NT2/D1 (cell line): ENCODE results near the gene PSMA4.
"Not testable (repeated sequence)": the region's sequence is repeated elsewhere in the genome, so short reads cannot be mapped to it uniquely, and the experiment has no call there.

Experiments used
- DNase-seq: peaks from one replicate; pipeline ENCODE4 v3.0.0-alpha.2; 2011; ENCODE audit warnings: low read depth, low spot score
- H3K27me3 ChIP-seq: 2 replicates; pipeline ENCODE4 v1.6.0; 2011; ENCODE audit warnings: mild to moderate bottlenecking; ENCODE audit not compliant: insufficient read length, insufficient read depth
- H3K36me3 ChIP-seq: 2 replicates; pipeline ENCODE4 v1.6.1; 2011; ENCODE audit warnings: mild to moderate bottlenecking, low read length, mixed read lengths; ENCODE audit not compliant: insufficient read depth, insufficient read length
- H3K4me1 ChIP-seq: 2 replicates; pipeline ENCODE4 v1.5.1; 2011; ENCODE audit not compliant: insufficient read depth, insufficient read length
- H3K4me3 ChIP-seq: 2 replicates; pipeline ENCODE4 v1.5.1; 2011; ENCODE audit warnings: low read depth; ENCODE audit not compliant: insufficient read length
- H3K9ac ChIP-seq: 2 replicates; pipeline ENCODE4 v1.6.0; 2011; ENCODE audit warnings: low read depth; ENCODE audit not compliant: insufficient read length
- H3K9me3 ChIP-seq: 2 replicates; pipeline ENCODE4 v1.5.1; 2011; ENCODE audit warnings: mild to moderate bottlenecking, low read length; ENCODE audit not compliant: insufficient read depth
- SUZ12 ChIP-seq: IDR thresholded peaks from 2 replicates; pipeline ENCODE4 v1.6.1; 2011; ENCODE audit not compliant: insufficient read length, insufficient read depth; ENCODE audit errors: extremely low read depth
- YY1 ChIP-seq: IDR thresholded peaks from 2 replicates; pipeline ENCODE4 v1.6.1; 2011; ENCODE audit not compliant: insufficient read length, insufficient read depth
- ZNF274 ChIP-seq: IDR thresholded peaks from 2 replicates; pipeline ENCODE4 v1.6.1; 2011; ENCODE audit warnings: mild to moderate bottlenecking, low read depth, low read length

Gene PSMA4

DNA sequence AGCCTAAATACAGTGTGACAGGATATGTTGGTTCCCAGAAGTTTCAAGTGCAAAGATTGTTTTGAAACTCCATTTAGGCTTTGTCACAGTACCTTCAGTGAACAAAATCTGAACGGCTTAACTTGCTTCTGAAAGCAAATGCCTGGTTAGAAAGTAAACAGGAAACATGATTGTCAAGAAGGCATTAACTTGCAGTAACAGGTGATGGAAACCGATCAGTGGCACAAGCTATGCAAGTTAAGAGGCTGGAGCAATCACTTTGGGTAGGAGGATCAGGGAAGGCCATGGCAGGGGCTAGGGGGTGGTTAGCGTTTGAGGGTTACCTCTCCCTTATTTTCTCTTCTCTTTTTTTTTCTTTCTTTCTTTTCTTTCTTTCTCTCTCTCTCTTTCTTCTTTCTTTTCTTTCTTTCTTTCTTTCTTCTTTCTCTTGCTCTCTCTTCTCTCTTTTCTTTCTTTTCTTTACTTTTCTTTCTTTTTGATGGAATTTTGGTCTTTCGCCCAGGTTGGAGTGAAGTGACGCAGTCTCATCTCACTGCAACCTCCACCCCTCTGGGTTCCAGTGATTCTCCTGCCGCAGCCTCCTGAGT is 30.4 kb upstream of the PSMA4 start:
- no peak overlapping the region for H3K4me3 ChIP-seq
- no peak overlapping the region for H3K9ac ChIP-seq
- no peaks in the 10 kb centered on the region for H3K4me1 ChIP-seq
- H3K27me3 ChIP-seq: peaks cover 27% of the 10 kb centered on the region
- H3K9me3 ChIP-seq: peaks cover 12% of the 10 kb centered on the region; the same call in 1 of the 2 replicates
- DNase-seq: no peak
- TF ChIP-seq ZNF274 (no peak), SUZ12 (no peak), YY1 (no peak)
- H3K36me3 ChIP-seq: no peaks in the 10 kb centered on the region

DNA sequence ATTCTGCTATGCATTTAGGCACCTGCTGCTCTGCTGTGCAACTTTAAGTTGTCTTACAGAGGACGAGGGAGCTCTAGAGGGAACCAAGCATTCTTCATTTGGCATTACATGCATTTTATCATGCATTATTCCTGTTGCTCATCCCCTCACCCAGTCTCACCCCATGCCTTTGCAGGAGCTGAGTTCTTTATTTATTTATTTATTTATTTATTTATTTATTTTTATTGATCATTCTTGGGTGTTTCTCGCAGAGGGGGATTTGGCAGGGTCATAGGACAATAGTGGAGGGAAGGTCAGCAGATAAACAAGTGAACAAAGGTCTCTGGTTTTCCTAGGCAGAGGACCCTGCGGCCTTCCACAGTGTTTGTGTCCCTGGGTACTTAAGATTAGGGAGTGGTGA is 20.2 kb upstream of the PSMA4 start:
- H3K36me3 ChIP-seq, H3K27me3 ChIP-seq, H3K9ac ChIP-seq, DNase-seq, H3K4me3 ChIP-seq, H3K4me1 ChIP-seq: not testable (repeated sequence)
- H3K9me3 ChIP-seq: peaks cover 21% of the 10 kb centered on the region; the same call in 1 of the 2 replicates

DNA sequence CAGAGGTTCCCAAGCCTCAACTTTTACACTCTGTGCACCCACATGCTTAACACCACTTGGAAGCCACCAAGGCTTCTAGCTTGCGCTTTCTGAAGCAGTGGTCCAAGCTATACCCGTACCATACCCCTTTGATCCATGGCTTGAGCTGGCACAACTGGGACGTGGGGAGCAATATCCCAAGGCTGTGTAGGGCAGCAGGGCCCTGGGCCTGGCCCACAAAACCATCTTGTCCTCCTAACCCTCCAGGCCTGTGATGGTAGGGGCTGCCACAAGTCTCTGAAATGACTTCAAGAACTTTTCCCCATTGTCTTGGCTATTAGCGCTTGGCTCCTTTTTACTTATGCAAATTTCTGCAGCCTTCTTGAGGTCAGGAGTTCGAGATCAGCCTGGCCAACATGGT is 16.0 kb upstream of the PSMA4 start:
- Histone ChIP-seq H3K36me3 (no peaks in the 10 kb centered on the region), H3K27me3 (no peaks in the 10 kb centered on the region), H3K4me3 (no peak overlapping the region), H3K4me1 (no peaks in the 10 kb centered on the region), H3K9me3 (peaks cover 21% of the 10 kb centered on the region; the same call in 1 of the 2 replicates), H3K9ac (no peak overlapping the region)
- TF ChIP-seq ZNF274: no peak
- no peak for TF ChIP-seq SUZ12
- no peak for TF ChIP-seq YY1
- DNase-seq: no peak

DNA sequence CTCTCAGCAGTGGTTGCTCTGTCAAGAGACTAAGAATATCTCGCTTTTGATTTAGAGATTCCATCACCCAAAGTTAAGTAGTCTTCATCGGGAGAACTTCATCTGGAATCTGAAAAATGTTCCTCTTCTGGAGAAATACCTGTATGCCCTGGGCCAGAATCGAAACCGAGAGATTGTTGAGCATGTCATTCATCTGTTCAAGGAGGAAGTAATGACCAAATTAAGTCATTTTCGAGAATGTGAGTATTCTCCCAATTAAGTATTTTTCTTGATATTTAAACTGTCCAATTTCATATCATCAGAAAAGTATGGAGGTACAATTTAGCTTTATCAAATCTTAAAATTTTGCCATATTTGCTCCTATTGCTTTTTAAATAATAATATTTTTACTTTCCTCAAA is 12.9 kb upstream of the PSMA4 start:
- no peak for TF ChIP-seq SUZ12
- TF ChIP-seq ZNF274: no peak
- TF ChIP-seq YY1: no peak
- no peak for DNase-seq
- Histone ChIP-seq H3K9me3 (peaks cover 21% of the 10 kb centered on the region; the same call in 1 of the 2 replicates), H3K4me3 (no peak overlapping the region), H3K27me3 (no peaks in the 10 kb centered on the region), H3K36me3 (no peaks in the 10 kb centered on the region), H3K4me1 (no peaks in the 10 kb centered on the region), H3K9ac (no peak overlapping the region)

DNA sequence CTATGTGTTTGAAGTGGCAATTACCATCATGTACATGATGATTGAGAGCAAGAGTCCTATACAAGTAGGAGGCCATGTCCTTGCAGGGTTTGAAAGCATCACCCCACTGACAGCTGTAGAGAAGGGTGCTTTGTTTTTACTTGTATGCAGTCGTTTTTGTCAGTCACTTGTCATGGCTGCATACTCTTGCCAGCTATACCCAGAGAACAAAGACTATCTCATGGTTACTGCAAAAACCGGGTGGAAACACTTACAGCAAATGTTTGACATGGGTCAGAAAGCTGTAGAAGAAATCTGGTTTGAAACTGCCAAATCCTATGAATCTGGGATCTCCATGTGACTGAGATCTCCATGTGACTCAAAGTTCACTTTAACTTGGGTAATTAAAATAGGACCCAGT is 6.9 kb upstream of the PSMA4 start:
- TF ChIP-seq ZNF274 (no peak), SUZ12 (no peak), YY1 (no peak)
- no peak overlapping the region for H3K4me3 ChIP-seq
- no peak overlapping the region for H3K9ac ChIP-seq
- no peaks in the 10 kb centered on the region for H3K4me1 ChIP-seq
- no peaks in the 10 kb centered on the region for H3K36me3 ChIP-seq
- H3K27me3 ChIP-seq: no peaks in the 10 kb centered on the region
- DNase-seq: no peak
- no peaks in the 10 kb centered on the region for H3K9me3 ChIP-seq

DNA sequence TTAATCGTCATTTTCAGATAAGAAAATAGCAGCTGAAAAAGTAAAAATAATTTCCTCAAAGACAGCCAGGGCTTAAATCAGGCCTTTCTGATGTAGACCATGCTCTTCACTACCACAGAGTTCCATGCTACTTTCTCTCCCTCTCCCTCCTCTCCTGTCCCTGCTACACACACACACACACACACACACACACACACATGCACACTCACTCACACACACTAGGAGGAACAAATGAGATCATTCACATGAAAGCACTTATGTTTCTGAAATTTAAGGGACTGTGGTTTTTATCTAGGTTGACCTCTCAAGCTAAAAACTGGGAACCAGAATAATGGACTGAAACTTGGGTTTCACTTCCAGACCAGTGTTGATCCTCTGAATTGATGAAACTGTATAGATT is 4.1 kb upstream of the PSMA4 start:
- H3K4me3 ChIP-seq: no peak overlapping the region
- H3K4me1 ChIP-seq: no peaks in the 10 kb centered on the region
- H3K9me3 ChIP-seq: no peaks in the 10 kb centered on the region
- TF ChIP-seq ZNF274 (no peak), YY1 (no peak), SUZ12 (no peak)
- DNase-seq: no peak
- H3K9ac ChIP-seq: no peak overlapping the region
- no peaks in the 10 kb centered on the region for H3K36me3 ChIP-seq
- H3K27me3 ChIP-seq: no peaks in the 10 kb centered on the region

DNA sequence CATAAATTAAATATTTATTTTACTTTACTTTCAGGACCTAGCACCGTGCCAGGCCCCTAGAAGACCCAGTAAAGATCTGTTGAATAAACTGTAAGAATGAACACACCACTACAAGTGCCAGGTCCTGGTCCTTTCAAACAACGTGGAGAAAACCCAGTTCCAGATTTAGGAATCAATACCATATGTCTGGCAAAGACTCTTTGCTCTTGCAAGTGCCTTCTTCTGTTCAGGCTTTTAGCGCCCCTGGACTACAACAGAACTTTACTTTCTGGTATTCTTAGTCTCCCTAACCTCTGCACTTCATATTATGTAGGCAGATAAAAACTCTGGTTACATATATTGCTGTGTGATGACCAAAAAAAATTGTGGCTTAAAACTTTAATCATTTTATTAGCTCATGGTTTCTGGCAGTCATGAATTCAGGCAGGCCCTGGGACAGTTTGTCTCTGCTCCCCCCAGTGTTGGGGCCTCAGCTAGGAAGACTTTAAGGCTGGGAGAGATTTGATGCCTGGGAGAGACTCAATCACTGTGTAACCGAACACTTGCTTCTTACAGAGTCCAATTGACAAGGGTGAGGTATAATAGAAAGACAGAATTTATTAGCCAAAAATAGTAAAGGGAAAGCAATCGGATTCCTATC is 2.9 kb upstream of the PSMA4 start:
- H3K4me3 ChIP-seq: no peak overlapping the region
- H3K27me3 ChIP-seq: no peaks in the 10 kb centered on the region
- no peak overlapping the region for H3K9ac ChIP-seq
- peaks cover 4% of the 10 kb centered on the region for H3K4me1 ChIP-seq
- no peaks in the 10 kb centered on the region for H3K9me3 ChIP-seq
- DNase-seq: no peak
- peaks cover 10% of the 10 kb centered on the region for H3K36me3 ChIP-seq
- TF ChIP-seq ZNF274 (no peak), YY1 (no peak), SUZ12 (no peak)

DNA sequence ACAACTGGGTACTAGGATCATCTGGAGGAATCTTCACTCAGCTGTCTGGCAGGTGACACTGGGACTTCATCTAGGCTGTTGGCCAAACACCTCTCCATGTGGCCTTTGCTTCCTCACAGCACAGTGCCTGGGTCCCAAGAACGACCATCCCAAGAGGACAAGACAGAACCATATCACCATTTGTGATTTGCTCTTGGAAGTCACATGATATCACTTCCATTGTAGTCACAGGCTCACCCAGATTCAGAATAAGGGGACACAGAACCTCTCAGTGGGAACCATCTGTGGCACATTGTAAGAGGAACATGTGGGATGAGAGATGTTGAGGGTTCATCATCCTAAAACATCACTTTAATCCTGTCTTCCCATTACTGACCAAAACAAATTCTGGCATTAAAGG is 1.9 kb upstream of the PSMA4 start:
- DNase-seq: no peak

DNA sequence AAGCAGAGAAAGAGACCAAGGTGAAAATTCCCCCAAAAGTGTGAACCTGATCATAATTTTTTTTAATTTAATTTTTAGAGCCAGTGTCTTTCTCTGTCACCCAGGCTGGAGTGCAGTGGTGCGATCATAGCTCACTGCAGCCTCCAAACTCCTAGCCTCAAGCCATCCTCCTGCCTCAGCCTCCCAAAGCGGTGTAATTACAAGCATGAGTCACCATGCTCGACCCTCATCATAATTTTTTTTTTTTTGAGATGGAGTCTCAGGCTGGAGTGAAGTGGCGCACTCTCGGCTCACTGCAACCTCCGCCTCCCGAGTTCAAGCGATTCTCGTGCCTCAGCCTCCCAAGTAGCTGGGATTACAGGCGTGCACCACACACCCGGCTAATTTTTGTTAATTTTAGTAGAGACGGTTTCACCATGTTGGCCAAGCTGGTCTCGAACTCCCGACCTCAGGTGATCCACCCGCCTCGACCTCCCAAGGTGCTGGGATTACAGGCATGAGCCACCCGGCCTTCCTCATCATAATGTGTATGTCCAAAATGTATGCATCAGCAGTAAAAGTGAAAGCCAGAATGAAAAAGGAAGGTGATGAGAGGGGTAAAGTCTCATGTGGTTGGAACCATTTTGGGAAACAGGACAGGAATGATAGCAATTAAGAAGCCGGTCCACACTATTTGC is 642 bp upstream of the PSMA4 start:
- not testable (repeated sequence) for H3K9me3 ChIP-seq, H3K4me1 ChIP-seq, H3K27me3 ChIP-seq, DNase-seq
- H3K9ac ChIP-seq: peak overlapping the region; percentile 98
- H3K36me3 ChIP-seq: peaks cover 31% of the 10 kb centered on the region
- peak overlapping the region; percentile 92 for H3K4me3 ChIP-seq

More for the DNA sequence above, 1.9 kb upstream of the PSMA4 start:
- Histone ChIP-seq H3K9me3 (no peaks in the 10 kb centered on the region), H3K27me3 (no peaks in the 10 kb centered on the region), H3K4me3 (no peak overlapping the region), H3K9ac (no peak overlapping the region), H3K36me3 (peaks cover 20% of the 10 kb centered on the region), H3K4me1 (peaks cover 6% of the 10 kb centered on the region)
- no peak for TF ChIP-seq ZNF274
- TF ChIP-seq SUZ12: no peak
- no peak for TF ChIP-seq YY1
